ENCODE data around the gene GNPAT. TPM values are rescaled to one million over a fixed set of nuclear protein-coding genes. Genes with fewer than 3 reads are reported as not detected.

The GNPAT gene
- total and polyA plus RNA-seq, 2 of the 4 experiments (the other 2 are of a cell fraction): 17.2 to 36.0 TPM

DNA sequence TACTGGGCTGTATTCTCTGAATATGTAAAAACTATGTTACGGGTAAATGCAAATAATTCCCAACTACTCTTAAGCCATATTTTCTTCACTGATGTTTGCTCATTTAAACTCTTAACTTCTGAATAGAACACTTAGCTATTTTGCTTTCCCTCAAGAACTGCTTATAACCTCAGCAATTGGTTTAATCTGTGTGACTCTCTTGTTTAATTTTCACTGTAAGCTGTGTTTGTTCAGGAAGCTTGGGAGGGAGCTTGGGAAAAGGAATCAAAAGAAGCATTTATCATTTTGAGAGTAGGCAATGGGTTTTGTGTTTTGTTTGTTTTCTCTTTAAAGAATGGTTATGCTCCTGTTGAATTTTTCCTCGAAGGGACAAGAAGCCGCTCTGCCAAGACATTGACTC is 24.4 kb downstream of the GNPAT start:
- H3K14ac ChIP-seq (replicated peaks; ENCODE audit: low read depth, low read length): no peak overlapping the region
- H3K36me3 ChIP-seq (ENCODE audit: control insufficient read depth, insufficient read depth, low read length): peaks cover 29% of the 10 kb centered on the region
- no peak overlapping the region for H4K8ac ChIP-seq (ENCODE audit: low read depth in 2 of 2, low read length in 2 of 2)
- no peaks in the 10 kb centered on the region for H3K9me1 ChIP-seq (ENCODE audit: insufficient read depth, low read length)
- H3K4me2 ChIP-seq (ENCODE audit: low read depth, low read length): no peak overlapping the region
- no peak for ATAC-seq (ENCODE audit: low read depth)
- no peaks in the 10 kb centered on the region for H3K9me3 ChIP-seq (ENCODE audit: control insufficient read depth, insufficient read depth, low read length)
- ChIA-PET CTCF (no interaction called here), POLR2A (ENCODE audit: unreplicated experiment) (no interaction called here)
- H3K4ac ChIP-seq (ENCODE audit: low read depth, low read length): no peak overlapping the region
- no peak overlapping the region for H4K91ac ChIP-seq (ENCODE audit: insufficient read depth, low read depth, low read length)
- TF ChIP-seq MAFK (IDR thresholded peaks at IDR 0.05; ENCODE audit: low read depth, low read length) (no peak), POLR2A (IDR thresholded peaks at IDR 0.05; ENCODE audit: low read depth, low read length) (no peak), RAD21 (IDR thresholded peaks at IDR 0.05; ENCODE audit: low read length) (no peak), CTCF (conservative IDR thresholded peaks at IDR 0.05; ENCODE audit: low read depth, low read length) (no peak), ELK1 (IDR thresholded peaks at IDR 0.05; ENCODE audit: borderline replicate concordance, low read depth, low read length) (no peak), RCOR1 (IDR thresholded peaks at IDR 0.05; ENCODE audit: insufficient replicate concordance, low read length) (no peak), FOS (IDR thresholded peaks at IDR 0.05; ENCODE audit: low read depth, low read length) (no peak), BHLHE40 (IDR thresholded peaks at IDR 0.05; ENCODE audit: low read depth, low read length) (no peak), NFE2L2 (IDR thresholded peaks at IDR 0.05; ENCODE audit: low read depth, low read length) (no peak), MXI1 (IDR thresholded peaks at IDR 0.05; ENCODE audit: borderline replicate concordance, low read depth, low read length) (no peak), RFX5 (IDR thresholded peaks at IDR 0.05; ENCODE audit: low read depth, low read length) (no peak), CHD1 (IDR thresholded peaks at IDR 0.05; ENCODE audit: low read depth, low read length) (no peak), SMC3 (IDR thresholded peaks at IDR 0.05; ENCODE audit: low read depth, low read length) (no peak)
- H2BK120ac ChIP-seq (ENCODE audit: low read depth, low read length): no peak overlapping the region
- no peak overlapping the region for H4K5ac ChIP-seq (ENCODE audit: low read depth, low read length)
- H2AFZ ChIP-seq (replicated peaks; ENCODE audit: low read length, poor library complexity): no peak overlapping the region
- no peak overlapping the region for H2BK20ac ChIP-seq (ENCODE audit: low read depth, low read length)
- no peaks in the 10 kb centered on the region for H3K4me1 ChIP-seq (ENCODE audit: control insufficient read depth, insufficient read depth, low read length)
- no peak overlapping the region for H3K23ac ChIP-seq (ENCODE audit: low read depth, low read length)
- no peak overlapping the region for H3K27ac ChIP-seq (ENCODE audit: insufficient read depth, low read length)
- DNase-seq: no peak
- H2BK15ac ChIP-seq (ENCODE audit: low read depth, low read length): no peak overlapping the region
- no peak overlapping the region for H2BK5ac ChIP-seq (ENCODE audit: low read depth, low read length, poor library complexity, severe bottlenecking)
- no peak overlapping the region for H3K56ac ChIP-seq (ENCODE audit: extremely low read depth, insufficient read depth, low read length)
- dilution Hi-C loops (cut with HindIII; ENCODE audit: low sequenced_read_pairs, unreplicated experiment) (no loop called here), intact Hi-C loops (cut with micrococcal nuclease) (no loop called here), in situ Hi-C loops (cut with MboI; ENCODE audit: low sequenced_read_pairs) (no loop called here)
- H3K4me3 ChIP-seq (ENCODE audit: insufficient read depth, low read depth, low read length): no peak overlapping the region
- no peaks in the 10 kb centered on the region for H3K27me3 ChIP-seq (ENCODE audit: control insufficient read depth, insufficient read depth, low read length)
- no peaks in the 10 kb centered on the region; a peak in 1 of 4 replicates for H3K79me1 ChIP-seq (ENCODE audit: low read depth in 1 of 2, low read length in 2 of 2)
- H4K20me1 ChIP-seq (ENCODE audit: insufficient read depth, low read length): no peaks in the 10 kb centered on the region
- WGBS, 2 experiments (ENCODE audit: extremely low coverage in 2 of 2, insufficient read length in 1 of 2): no CpG with 5 or more reads among the region's 3 CpGs
- H3K9ac ChIP-seq (ENCODE audit: low read depth, low read length): no peak overlapping the region
- H3K18ac ChIP-seq (ENCODE audit: low read depth, low read length): no peak overlapping the region
- no peak overlapping the region for H2AK9ac ChIP-seq (replicated peaks; ENCODE audit: low read depth, low read length, poor library complexity)
- BruUV-seq (replicated peaks): no TSS peak
- H2AK5ac ChIP-seq (ENCODE audit: low read depth, low read length): no peak overlapping the region
